Measurements from ENCODE around the gene WBP2.

Gene WBP2

DNA sequence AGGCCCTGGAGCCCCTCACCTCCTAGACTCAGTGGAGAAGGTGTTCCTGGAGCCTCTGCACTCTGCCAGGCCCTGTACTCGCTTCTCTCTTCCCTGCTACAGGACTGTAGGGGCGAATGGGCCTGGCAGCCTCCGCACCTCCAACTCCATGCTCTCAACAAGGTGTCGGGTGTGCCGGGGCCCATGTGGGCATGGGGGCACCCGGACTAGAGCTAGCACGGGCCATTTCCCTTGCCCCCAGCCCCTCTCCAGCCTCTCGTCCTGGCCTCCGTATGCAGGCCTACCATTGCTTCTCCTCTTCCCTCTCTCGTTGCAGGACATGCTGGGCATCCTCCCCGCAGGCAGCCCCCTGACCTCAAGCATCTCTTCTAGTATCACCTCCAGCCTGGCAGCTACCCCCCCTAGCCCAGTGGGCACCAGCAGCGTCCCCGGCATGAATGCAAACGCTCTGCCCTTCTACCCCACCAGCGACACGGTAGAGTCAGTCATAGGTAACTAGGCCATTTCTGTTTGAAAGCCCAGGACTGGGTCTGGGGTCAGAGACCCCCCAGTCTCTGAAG lies 36.7 kb downstream of the WBP2 start:
- POLR2A ChIA-PET: no interaction called here
- peaks cover 0 to 16% (median 12%) of the 10 kb centered on the region in 4 experiments for H3K4me1 ChIP-seq (ENCODE audit: control extremely low read depth in 1 of 4, control insufficient read depth in 4 of 4, insufficient read depth in 4 of 4, low read length in 3 of 4)
- no peak overlapping the region for H3K4me3 ChIP-seq (ENCODE audit: control insufficient read depth in 1 of 7, extremely low read depth in 1 of 7, insufficient read depth in 4 of 7, low read depth in 2 of 7, low read length in 6 of 7)
- DNase-seq: no peak
- CTCF ChIA-PET: interaction anchor here (1.5 to 3.3 kb wide), 3 partner anchors 11 to 55 kb away, joined by 4 to 12 read pairs (median 6); partner anchors contain the start of gene GALK1
- H3K36me3 ChIP-seq (ENCODE audit: control insufficient read depth in 4 of 4, insufficient read depth in 4 of 4, low read length in 3 of 4): peaks cover 20 to 95% (median 77%) of the 10 kb centered on the region in 4 experiments
- H3K27me3 ChIP-seq (replicated peaks in 2 of 5; ENCODE audit: control insufficient read depth in 4 of 5, insufficient read depth in 5 of 5, low read length in 4 of 5): no peaks in the 10 kb centered on the region
- no peak overlapping the region for H3K27ac ChIP-seq (ENCODE audit: insufficient read depth in 1 of 2, low read depth in 1 of 2, low read length in 2 of 2, poor library complexity in 1 of 2, severe bottlenecking in 2 of 2)
- WGBS (ENCODE audit: insufficient coverage): 98% methylated on average over 16 of the region's 16 CpGs
- H3K9me3 ChIP-seq (ENCODE audit: control extremely low read depth in 1 of 5, control insufficient read depth in 4 of 5, insufficient read depth in 2 of 5, low read depth in 1 of 5, low read length in 4 of 5): no peaks in the 10 kb centered on the region

DNA sequence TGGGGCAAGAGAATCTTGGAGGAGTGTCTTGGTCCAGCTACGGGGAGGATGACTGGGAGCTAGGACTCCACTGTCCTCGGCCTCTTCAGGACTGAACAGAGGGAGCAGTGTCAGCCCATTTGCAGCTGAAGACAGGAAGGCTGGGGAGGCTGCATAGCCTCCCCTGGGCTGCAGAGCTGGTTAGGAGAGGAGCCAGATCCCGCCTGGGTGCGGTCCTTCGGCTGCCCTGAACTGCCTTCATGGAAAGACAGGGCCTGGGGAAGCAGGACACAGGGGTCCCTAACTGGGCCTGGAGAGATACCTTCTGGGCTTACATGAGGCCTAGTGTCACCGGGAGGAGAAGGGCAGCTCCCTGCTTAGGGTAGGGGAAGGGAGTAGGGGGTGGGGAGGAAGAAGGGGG lies 37.6 kb downstream of the WBP2 start:
- Histone ChIP-seq H3K4me3 (ENCODE audit: control insufficient read depth in 1 of 7, extremely low read depth in 1 of 7, insufficient read depth in 4 of 7, low read depth in 2 of 7, low read length in 6 of 7) (no peak overlapping the region), H3K27me3 (replicated peaks in 2 of 5; ENCODE audit: control insufficient read depth in 4 of 5, insufficient read depth in 5 of 5, low read length in 4 of 5) (no peaks in the 10 kb centered on the region), H3K27ac (ENCODE audit: insufficient read depth in 1 of 2, low read depth in 1 of 2, low read length in 2 of 2, poor library complexity in 1 of 2, severe bottlenecking in 2 of 2) (no peak overlapping the region), H3K4me1 (ENCODE audit: control extremely low read depth in 1 of 4, control insufficient read depth in 4 of 4, insufficient read depth in 4 of 4, low read length in 3 of 4) (peaks cover 0 to 16% (median 12%) of the 10 kb centered on the region in 4 experiments), H3K36me3 (ENCODE audit: control insufficient read depth in 4 of 4, insufficient read depth in 4 of 4, low read length in 3 of 4) (peaks cover 25 to 95% (median 78%) of the 10 kb centered on the region in 4 experiments), H3K9me3 (ENCODE audit: control extremely low read depth in 1 of 5, control insufficient read depth in 4 of 5, insufficient read depth in 2 of 5, low read depth in 1 of 5, low read length in 4 of 5) (no peaks in the 10 kb centered on the region)
- CTCF ChIA-PET: interaction anchor here (0.8 to 3.3 kb wide), 6 partner anchors 9 to 54 kb away, joined by 3 to 12 read pairs (median 4); partner anchors contain the start of gene GALK1
- 96% methylated on average over 5 of the region's 6 CpGs for WGBS (ENCODE audit: insufficient coverage)
- DNase-seq: no peak
- POLR2A ChIA-PET: interaction anchor here (1.0 kb wide), 1 partner anchor 32 kb away, joined by 3 read pairs; no protein-coding TSS in a partner anchor

DNA sequence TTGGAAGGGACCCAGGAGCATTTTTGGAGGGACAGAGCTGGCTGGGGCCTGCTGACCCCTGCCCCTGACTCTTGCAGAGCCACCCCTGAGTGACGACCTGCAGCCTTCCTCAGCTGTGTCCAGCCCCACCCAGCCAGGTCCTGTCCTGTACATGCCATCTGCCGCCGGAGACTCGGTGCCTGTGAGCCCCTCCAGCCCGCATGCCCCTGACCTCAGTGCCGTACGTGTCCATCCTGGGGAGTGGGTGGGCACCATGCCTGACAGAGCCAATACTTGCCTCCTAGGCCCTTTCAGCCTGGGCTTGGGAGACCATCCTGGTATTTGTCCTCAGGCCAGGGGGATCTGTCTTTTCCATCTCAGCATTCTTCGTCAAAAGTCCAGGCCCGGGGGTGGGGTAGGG lies 38.4 kb downstream of the WBP2 start:
- POLR2A ChIA-PET: interaction anchor here (1.0 kb wide), 1 partner anchor 32 kb away, joined by 3 read pairs; no protein-coding TSS in a partner anchor
- H3K27ac ChIP-seq (ENCODE audit: insufficient read depth in 1 of 2, low read depth in 1 of 2, low read length in 2 of 2, poor library complexity in 1 of 2, severe bottlenecking in 2 of 2): no peak overlapping the region
- DNase-seq: no peak
- CTCF ChIA-PET: interaction anchor here (0.9 to 1.8 kb wide), 4 partner anchors 10 to 51 kb away, joined by 3 to 8 read pairs (median 4); partner anchors contain the start of gene GALK1
- peaks cover 27 to 95% (median 82%) of the 10 kb centered on the region in 4 experiments for H3K36me3 ChIP-seq (ENCODE audit: control insufficient read depth in 4 of 4, insufficient read depth in 4 of 4, low read length in 3 of 4)
- H3K4me1 ChIP-seq (ENCODE audit: control extremely low read depth in 1 of 4, control insufficient read depth in 4 of 4, insufficient read depth in 4 of 4, low read length in 3 of 4): peaks cover 0 to 8% (median 6%) of the 10 kb centered on the region in 4 experiments
- 91% methylated on average over 9 of the region's 9 CpGs for WGBS (ENCODE audit: insufficient coverage)
- H3K4me3 ChIP-seq (ENCODE audit: control insufficient read depth in 1 of 7, extremely low read depth in 1 of 7, insufficient read depth in 4 of 7, low read depth in 2 of 7, low read length in 6 of 7): no peak overlapping the region
- no peaks in the 10 kb centered on the region for H3K27me3 ChIP-seq (replicated peaks in 2 of 5; ENCODE audit: control insufficient read depth in 4 of 5, insufficient read depth in 5 of 5, low read length in 4 of 5)
- no peaks in the 10 kb centered on the region for H3K9me3 ChIP-seq (ENCODE audit: control extremely low read depth in 1 of 5, control insufficient read depth in 4 of 5, insufficient read depth in 2 of 5, low read depth in 1 of 5, low read length in 4 of 5)

DNA sequence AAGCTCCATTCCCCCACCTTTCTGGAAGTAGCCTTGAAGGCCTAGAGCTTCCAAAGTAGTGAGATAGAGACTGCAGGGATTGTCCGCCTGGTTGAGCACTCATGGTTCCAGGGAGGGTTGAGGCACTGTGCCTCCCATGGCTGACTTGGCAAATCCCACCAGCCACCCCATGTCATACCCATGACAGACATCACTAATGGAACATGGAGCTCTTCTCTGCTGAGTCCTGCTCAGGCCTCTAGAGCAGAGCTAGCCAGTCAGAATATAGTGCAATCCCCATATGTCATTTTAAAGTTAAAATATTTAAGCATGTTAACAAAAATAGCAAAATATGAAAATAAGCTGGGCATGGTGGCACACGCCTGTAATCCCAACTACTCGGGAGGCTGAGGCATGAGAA lies 39.7 kb downstream of the WBP2 start:
- H3K9me3 ChIP-seq (ENCODE audit: control extremely low read depth in 1 of 5, control insufficient read depth in 4 of 5, insufficient read depth in 2 of 5, low read depth in 1 of 5, low read length in 4 of 5): no peaks in the 10 kb centered on the region
- WGBS (ENCODE audit: insufficient coverage): 100% methylated on average over 3 of the region's 3 CpGs
- no peak overlapping the region for H3K27ac ChIP-seq (ENCODE audit: insufficient read depth in 1 of 2, low read depth in 1 of 2, low read length in 2 of 2, poor library complexity in 1 of 2, severe bottlenecking in 2 of 2)
- H3K27me3 ChIP-seq (replicated peaks in 2 of 5; ENCODE audit: control insufficient read depth in 4 of 5, insufficient read depth in 5 of 5, low read length in 4 of 5): no peaks in the 10 kb centered on the region
- DNase-seq: no peak
- POLR2A ChIA-PET: no interaction called here
- peaks cover 25 to 93% (median 78%) of the 10 kb centered on the region in 4 experiments for H3K36me3 ChIP-seq (ENCODE audit: control insufficient read depth in 4 of 4, insufficient read depth in 4 of 4, low read length in 3 of 4)
- no peak overlapping the region for H3K4me3 ChIP-seq (ENCODE audit: control insufficient read depth in 1 of 7, extremely low read depth in 1 of 7, insufficient read depth in 4 of 7, low read depth in 2 of 7, low read length in 6 of 7)
- no peaks in the 10 kb centered on the region for H3K4me1 ChIP-seq (ENCODE audit: control extremely low read depth in 1 of 4, control insufficient read depth in 4 of 4, insufficient read depth in 4 of 4, low read length in 3 of 4)
- CTCF ChIA-PET: interaction anchor here (1.0 to 1.6 kb wide), 5 partner anchors 12 to 52 kb away, joined by 3 to 5 read pairs (median 4); no protein-coding TSS in a partner anchor

DNA sequence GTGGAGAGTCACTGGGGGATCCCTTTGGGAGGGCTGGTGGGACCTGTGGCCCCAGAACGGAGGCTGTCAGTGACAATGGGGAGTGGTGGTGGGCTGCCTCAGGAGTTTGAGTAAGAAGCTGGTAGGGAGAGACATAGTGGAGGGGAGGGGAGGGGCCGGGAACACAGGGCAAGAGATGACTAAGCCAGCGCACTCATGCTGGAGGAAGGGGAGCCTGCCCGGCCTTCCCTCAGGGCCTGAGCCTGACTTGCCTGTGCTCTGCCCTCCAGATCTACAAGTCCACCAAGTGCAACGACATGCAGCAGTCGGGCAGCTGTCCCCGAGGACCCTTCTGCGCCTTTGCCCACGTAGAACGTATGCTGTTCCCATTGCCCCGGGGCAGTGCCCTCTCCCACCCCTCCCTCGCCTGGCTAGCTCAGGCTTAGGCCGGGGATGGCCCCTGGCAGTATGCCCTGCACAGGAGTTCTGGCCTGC lies 40.2 kb downstream of the WBP2 start:
- CTCF ChIA-PET: interaction anchor here (1.0 to 1.6 kb wide), 5 partner anchors 13 to 51 kb away, joined by 3 to 5 read pairs (median 4); no protein-coding TSS in a partner anchor
- Histone ChIP-seq H3K36me3 (ENCODE audit: control insufficient read depth in 4 of 4, insufficient read depth in 4 of 4, low read length in 3 of 4) (peaks cover 22 to 93% (median 77%) of the 10 kb centered on the region in 4 experiments), H3K27me3 (replicated peaks in 2 of 5; ENCODE audit: control insufficient read depth in 4 of 5, insufficient read depth in 5 of 5, low read length in 4 of 5) (no peaks in the 10 kb centered on the region), H3K9me3 (ENCODE audit: control extremely low read depth in 1 of 5, control insufficient read depth in 4 of 5, insufficient read depth in 2 of 5, low read depth in 1 of 5, low read length in 4 of 5) (no peaks in the 10 kb centered on the region), H3K4me1 (ENCODE audit: control extremely low read depth in 1 of 4, control insufficient read depth in 4 of 4, insufficient read depth in 4 of 4, low read length in 3 of 4) (no peaks in the 10 kb centered on the region), H3K4me3 (ENCODE audit: control insufficient read depth in 1 of 7, extremely low read depth in 1 of 7, insufficient read depth in 4 of 7, low read depth in 2 of 7, low read length in 6 of 7) (no peak overlapping the region), H3K27ac (ENCODE audit: insufficient read depth in 1 of 2, low read depth in 1 of 2, low read length in 2 of 2, poor library complexity in 1 of 2, severe bottlenecking in 2 of 2) (no peak overlapping the region)
- 93% methylated on average over 13 of the region's 13 CpGs for WGBS (ENCODE audit: insufficient coverage)
- POLR2A ChIA-PET: no interaction called here
- no peak for DNase-seq

DNA sequence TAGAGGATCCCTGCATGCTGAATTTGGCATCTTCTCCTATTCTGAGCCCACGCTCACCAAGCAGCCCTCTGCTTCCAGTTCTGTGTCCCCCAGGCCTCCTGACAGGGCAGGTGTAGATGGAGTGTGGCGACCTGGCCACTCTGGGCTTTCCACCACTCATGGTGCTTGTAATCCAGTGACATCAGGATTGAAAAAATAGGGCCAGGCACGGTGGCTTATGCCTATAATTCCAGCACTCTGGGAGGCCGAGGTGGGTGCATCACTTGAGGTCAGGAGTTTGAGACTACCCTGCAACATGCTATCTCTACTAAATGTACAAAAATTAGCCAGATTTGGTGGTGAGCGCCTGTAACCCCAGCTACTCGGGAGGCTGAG lies 41.1 kb downstream of the WBP2 start:
- Histone ChIP-seq H3K27ac (ENCODE audit: insufficient read depth in 1 of 2, low read depth in 1 of 2, low read length in 2 of 2, poor library complexity in 1 of 2, severe bottlenecking in 2 of 2) (no peak overlapping the region), H3K4me3 (ENCODE audit: control insufficient read depth in 1 of 7, extremely low read depth in 1 of 7, insufficient read depth in 4 of 7, low read depth in 2 of 7, low read length in 6 of 7) (no peak overlapping the region), H3K4me1 (ENCODE audit: control extremely low read depth in 1 of 4, control insufficient read depth in 4 of 4, insufficient read depth in 4 of 4, low read length in 3 of 4) (no peaks in the 10 kb centered on the region), H3K9me3 (ENCODE audit: control extremely low read depth in 1 of 5, control insufficient read depth in 4 of 5, insufficient read depth in 2 of 5, low read depth in 1 of 5, low read length in 4 of 5) (no peaks in the 10 kb centered on the region), H3K27me3 (replicated peaks in 2 of 5; ENCODE audit: control insufficient read depth in 4 of 5, insufficient read depth in 5 of 5, low read length in 4 of 5) (no peaks in the 10 kb centered on the region), H3K36me3 (ENCODE audit: control insufficient read depth in 4 of 4, insufficient read depth in 4 of 4, low read length in 3 of 4) (peaks cover 21 to 94% (median 76%) of the 10 kb centered on the region in 4 experiments)
- ChIA-PET CTCF (interaction anchor here (0.7 to 3.8 kb wide), 3 partner anchors 10 to 24 kb away, joined by 3 to 18 read pairs (median 5); no protein-coding TSS in a partner anchor), POLR2A (no interaction called here)
- DNase-seq: no peak
- WGBS (ENCODE audit: insufficient coverage): 100% methylated on average over 6 of the region's 6 CpGs

All from common myeloid progenitor, CD34-positive (primary cell).